ENCODE results near the gene SLC25A34. TPM values are rescaled to one million over a fixed set of nuclear protein-coding genes. Genes with fewer than 3 reads are reported as not detected.

Gene SLC25A34
- polyA plus RNA-seq, 3 donors = 2.4 to 4.5 (median 3.4) TPM

GRCh38 chr1:15709226-15709625, 26.8 kb upstream of the SLC25A34 start:
- no peak for DNase-seq

GRCh38 chr1:15712168-15712567, 23.9 kb upstream of the SLC25A34 start:
- DNase-seq = no peak

GRCh38 chr1:15714406-15715136, 21.5 kb upstream of the SLC25A34 start:
- no peak for DNase-seq

- no peak for DNase-seq
Measured at GRCh38 chr1:15717418-15718125, 18.5 kb upstream of the SLC25A34 start.

- DNase-seq = no peak
Measured at GRCh38 chr1:15718199-15718601, 17.9 kb upstream of the SLC25A34 start.

- no peak for DNase-seq
Measured at GRCh38 chr1:15719381-15720120, 16.5 kb upstream of the SLC25A34 start.

- DNase-seq = no peak
Measured at GRCh38 chr1:15720861-15721260, 15.2 kb upstream of the SLC25A34 start.

- no peak for DNase-seq
Measured at GRCh38 chr1:15722411-15722810, 13.6 kb upstream of the SLC25A34 start.

- DNase-seq = no peak
Measured at GRCh38 chr1:15722836-15723532, 13.1 kb upstream of the SLC25A34 start.

GRCh38 chr1:15723631-15724246, 12.3 kb upstream of the SLC25A34 start:
- DNase-seq = no peak

GRCh38 chr1:15724949-15725880, 10.8 kb upstream of the SLC25A34 start:
- DNase-seq = no peak

- no peak for DNase-seq
Measured at GRCh38 chr1:15726508-15726907, 9.6 kb upstream of the SLC25A34 start.

GRCh38 chr1:15727021-15727420, 9.0 kb upstream of the SLC25A34 start:
- DNase-seq = no peak

GRCh38 chr1:15727424-15727823, 8.6 kb upstream of the SLC25A34 start:
- no peak for DNase-seq

- DNase-seq = no peak
Measured at GRCh38 chr1:15727866-15728534, 8.1 kb upstream of the SLC25A34 start.

GRCh38 chr1:15728937-15729657, 7.0 kb upstream of the SLC25A34 start:
- DNase-seq = no peak

GRCh38 chr1:15730423-15730822, 5.6 kb upstream of the SLC25A34 start:
- DNase-seq = no peak

GRCh38 chr1:15730936-15731335, 5.1 kb upstream of the SLC25A34 start:
- DNase-seq = no peak

All from renal pelvis (tissue), 4 donors.